Activated naive CD8-positive, alpha-beta T cell treated with anti-CD3 and anti-CD28 coated beads, Interleukin-2, amount 50 U/mL, for 24 hours (primary cell): ENCODE results near the gene PRSS21.

Experiments used
- ATAC-seq: fragments of 150-1000 bp; cut with Tn5 transposase; one replicate; pipeline ENCODE4 v1.10.0; 2021
- DNase-seq: peaks from one replicate; pipeline ENCODE4 v3.0.0; 2021
- H3K27ac Mint-ChIP-seq: one replicate; pipeline ENCODE4 v1.8.0; 2021; ENCODE audit warnings: mild to moderate bottlenecking, mixed read lengths
- H3K27me3 Mint-ChIP-seq: one replicate; pipeline ENCODE4 v1.8.0; 2021; ENCODE audit warnings: mixed read lengths
- H3K36me3 Mint-ChIP-seq: one replicate; pipeline ENCODE4 v1.8.0; 2021; ENCODE audit warnings: low read depth, mixed read lengths
- H3K4me1 Mint-ChIP-seq: one replicate; pipeline ENCODE4 v1.8.0; 2021; ENCODE audit warnings: mixed read lengths
- H3K4me3 Mint-ChIP-seq: one replicate; pipeline ENCODE4 v1.8.0; 2021; ENCODE audit warnings: mild to moderate bottlenecking, moderate library complexity, mixed read lengths
- H3K9me3 Mint-ChIP-seq: one replicate; pipeline ENCODE4 v1.8.0; 2021; ENCODE audit warnings: mixed read lengths

The PRSS21 gene

DNA sequence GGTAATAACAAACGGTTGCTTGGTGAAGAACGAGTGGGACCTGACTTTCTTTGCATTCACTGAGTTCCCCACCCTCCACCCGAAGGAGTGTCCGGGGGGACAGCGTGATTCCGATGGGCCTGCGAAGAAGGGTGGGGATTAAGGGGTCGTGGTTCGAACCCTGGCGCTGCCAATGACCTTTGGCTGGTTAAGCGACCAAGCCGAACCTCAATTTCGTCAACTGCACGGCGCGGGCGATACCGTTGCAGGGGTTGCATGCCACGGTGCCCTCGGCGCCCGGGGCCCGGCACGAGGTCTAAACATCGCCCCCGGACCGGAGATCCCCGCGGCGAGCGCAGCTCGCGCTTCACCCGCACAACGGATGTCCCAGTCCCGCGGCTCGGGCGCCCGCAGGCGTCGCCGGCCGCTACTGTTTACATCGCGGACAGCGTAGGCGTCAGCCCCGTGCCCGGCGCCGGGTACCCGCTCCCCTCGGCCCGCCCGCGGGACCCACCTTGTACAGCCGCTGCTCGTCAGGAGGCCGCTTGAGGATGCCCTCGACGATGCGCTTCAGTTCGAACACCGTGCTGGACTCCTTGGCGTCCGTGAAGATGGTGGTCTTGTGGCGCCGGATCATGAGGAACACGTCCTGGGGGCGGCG is 40.4 kb upstream of the PRSS21 start:
- H3K9me3 Mint-ChIP-seq: no peaks in the 10 kb centered on the region
- H3K27me3 Mint-ChIP-seq: no peaks in the 10 kb centered on the region
- peak overlapping the region; percentile 96 for H3K4me3 Mint-ChIP-seq
- ATAC-seq (peak; percentile 24), DNase-seq (peak; percentile 41)
- H3K4me1 Mint-ChIP-seq: peaks cover 28% of the 10 kb centered on the region
- peaks cover 22% of the 10 kb centered on the region for H3K36me3 Mint-ChIP-seq
- peak overlapping the region; percentile 87 for H3K27ac Mint-ChIP-seq

DNA sequence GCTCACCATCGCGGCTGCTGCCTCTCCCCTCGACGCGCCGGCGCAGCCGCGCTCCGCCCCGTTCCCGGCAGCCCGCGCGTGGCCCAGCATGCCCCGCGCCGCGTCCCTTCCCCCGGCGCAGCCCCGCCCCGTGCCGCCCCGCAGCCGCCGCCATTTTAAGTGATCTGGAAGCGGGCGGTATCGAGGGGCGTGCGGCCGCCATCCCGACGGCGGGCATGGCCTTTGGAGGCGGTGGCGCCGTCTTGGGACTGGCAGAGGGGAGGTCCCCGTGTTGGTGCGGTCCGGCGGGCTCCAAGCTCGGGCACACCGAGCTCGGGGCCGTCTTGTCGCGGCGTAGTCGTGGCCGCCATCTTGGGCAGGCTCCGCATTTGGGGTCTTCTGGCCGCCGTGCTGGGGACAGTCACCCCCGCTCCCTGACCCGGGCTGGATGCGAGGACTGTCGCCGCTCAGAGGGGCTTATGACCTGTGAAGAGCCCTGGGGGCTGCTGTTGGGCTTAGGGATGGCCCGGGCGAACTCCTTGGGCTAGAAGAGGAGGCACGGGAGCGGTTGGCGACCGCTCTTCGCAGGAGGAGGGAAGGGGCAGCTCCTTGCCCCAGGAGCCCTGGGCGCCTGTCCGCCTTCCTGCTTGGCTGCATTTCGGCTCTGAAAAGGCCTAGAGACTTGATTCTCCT is 39.7 kb upstream of the PRSS21 start, which contains the start of gene ELOB:
Gene ELOB (minus strand): TSS at position 50 of the 672 bp plus-strand sequence. CDS start 41 bp downstream, at position 9.
- ATAC-seq: peak; percentile 90
- Mint-ChIP-seq H3K36me3 (peaks cover 17% of the 10 kb centered on the region), H3K4me1 (peaks cover 28% of the 10 kb centered on the region), H3K9me3 (no peaks in the 10 kb centered on the region), H3K27ac (peak within 1 kb of the TSS; percentile 94), H3K4me3 (peak within 1 kb of the TSS; percentile 96), H3K27me3 (no peaks in the 10 kb centered on the region)
- peak; percentile 92 for DNase-seq

DNA sequence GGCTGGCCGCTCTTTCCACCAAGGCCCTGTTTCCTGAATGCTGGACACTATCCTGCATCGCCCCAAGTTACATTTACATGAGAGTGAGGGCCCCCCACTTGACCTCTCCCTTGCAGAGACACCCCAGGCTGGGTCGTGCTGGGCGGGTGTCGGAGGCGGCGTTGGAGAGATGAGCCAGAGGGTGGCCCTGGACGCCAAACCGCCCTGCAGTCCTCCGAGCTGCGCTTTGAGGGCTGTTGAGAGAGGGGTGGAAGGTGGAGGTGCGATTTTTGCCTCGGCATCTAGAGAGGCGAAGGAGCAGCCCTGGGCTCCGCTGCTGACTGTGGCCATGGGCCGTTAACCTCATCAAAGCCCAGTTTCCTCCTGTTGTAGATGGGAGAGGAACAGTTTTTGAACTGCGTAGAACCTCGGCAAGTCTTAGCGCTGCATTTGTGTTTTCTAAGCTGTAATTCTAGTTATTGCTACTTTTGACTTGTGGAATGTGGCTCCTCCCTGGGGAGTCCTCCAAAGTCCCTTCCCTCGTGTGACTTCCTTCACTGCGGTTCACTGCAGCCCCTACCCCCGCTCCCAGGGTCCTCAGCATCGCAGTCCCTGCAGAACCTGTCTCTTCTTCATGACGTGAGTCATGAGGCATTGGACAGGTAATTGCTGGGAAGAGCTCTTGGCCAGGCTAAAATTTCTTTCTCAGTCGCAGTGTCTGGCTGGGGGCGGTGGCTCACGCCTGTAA is 39.0 kb upstream of the PRSS21 start:
- peak overlapping the region; percentile 94 for H3K27ac Mint-ChIP-seq
- no peaks in the 10 kb centered on the region for H3K9me3 Mint-ChIP-seq
- ATAC-seq (peak; percentile 12), DNase-seq (no peak)
- peaks cover 24% of the 10 kb centered on the region for H3K4me1 Mint-ChIP-seq
- peaks cover 12% of the 10 kb centered on the region for H3K36me3 Mint-ChIP-seq
- peak overlapping the region; percentile 96 for H3K4me3 Mint-ChIP-seq
- no peaks in the 10 kb centered on the region for H3K27me3 Mint-ChIP-seq

DNA sequence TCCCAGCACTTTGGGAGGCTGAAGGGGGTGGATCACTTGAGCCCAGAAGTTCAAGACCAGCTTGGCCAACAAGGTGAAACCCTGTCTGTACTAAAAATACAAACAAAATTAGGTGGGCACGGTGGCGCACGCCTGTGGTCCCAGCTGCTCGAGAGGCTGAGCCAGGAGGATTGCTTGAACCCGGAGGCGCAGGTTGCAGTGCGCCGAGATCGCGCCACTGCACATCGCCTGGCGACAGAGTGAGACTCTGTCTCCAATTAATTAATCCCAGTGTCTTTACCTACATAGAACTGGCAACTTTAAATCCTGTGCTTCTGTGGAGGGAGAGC is 38.4 kb upstream of the PRSS21 start:
- Mint-ChIP-seq H3K9me3 (no peaks in the 10 kb centered on the region), H3K4me1 (peaks cover 24% of the 10 kb centered on the region), H3K27me3 (no peaks in the 10 kb centered on the region), H3K4me3 (peak overlapping the region; percentile 96), H3K27ac (peak overlapping the region; percentile 94), H3K36me3 (peaks cover 7% of the 10 kb centered on the region)
- ATAC-seq (no peak), DNase-seq (no peak)

GRCh38 chr16:2779151-2779920 is 37.7 kb upstream of the PRSS21 start:
- Mint-ChIP-seq H3K4me3 (peak overlapping the region; percentile 96), H3K9me3 (no peaks in the 10 kb centered on the region), H3K36me3 (peaks cover 7% of the 10 kb centered on the region), H3K27ac (peak overlapping the region; percentile 94), H3K27me3 (no peaks in the 10 kb centered on the region), H3K4me1 (peaks cover 22% of the 10 kb centered on the region)
- no peak for ATAC-seq
- no peak for DNase-seq

DNA sequence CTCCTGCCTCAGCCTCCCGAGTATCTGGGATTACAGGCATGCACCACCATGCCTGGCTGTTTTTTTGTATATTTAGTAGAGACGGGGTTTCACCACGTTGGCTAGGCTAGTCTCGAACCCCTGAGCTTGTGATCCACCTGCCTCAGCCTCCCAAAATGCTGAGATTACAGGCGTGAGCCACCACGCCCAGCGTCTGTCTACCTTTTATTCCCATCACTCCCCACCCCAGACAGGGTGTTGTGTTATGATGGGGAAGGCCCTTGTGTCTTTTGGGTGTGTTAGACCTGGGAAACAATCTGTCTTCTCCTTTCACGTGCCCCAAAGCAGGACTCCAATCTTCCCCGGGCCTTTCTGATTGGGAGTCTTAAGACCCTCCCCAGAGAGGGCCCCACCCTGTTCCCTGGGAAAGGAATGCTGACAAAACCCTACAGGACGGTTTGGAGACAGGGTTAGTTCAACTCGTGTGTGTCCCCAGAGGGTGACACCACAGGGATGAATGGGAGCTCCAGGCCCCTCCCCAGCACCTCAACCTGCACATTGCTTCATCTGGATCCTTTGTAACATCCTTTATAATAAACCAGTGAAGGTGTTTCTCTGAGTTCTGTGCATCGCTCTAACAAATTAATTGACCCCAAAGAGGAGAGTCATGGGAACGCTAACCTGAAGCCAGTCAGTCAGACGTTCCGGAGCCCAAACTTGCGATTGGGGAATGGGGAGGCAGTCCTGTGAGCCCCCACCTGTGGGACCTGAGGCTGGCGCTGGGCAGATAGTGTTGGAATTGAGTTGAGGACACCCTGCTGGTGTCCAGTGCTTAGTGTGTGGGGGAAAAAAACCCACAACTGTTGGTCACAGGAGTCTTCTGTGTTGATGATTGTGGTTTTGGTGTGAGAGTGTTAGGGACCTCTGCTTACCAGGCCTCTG is 36.8 kb upstream of the PRSS21 start:
- DNase-seq: no peak
- ATAC-seq: no peak
- Mint-ChIP-seq H3K4me3 (no peak overlapping the region), H3K4me1 (peaks cover 26% of the 10 kb centered on the region), H3K9me3 (no peaks in the 10 kb centered on the region), H3K27me3 (no peaks in the 10 kb centered on the region), H3K36me3 (peaks cover 7% of the 10 kb centered on the region), H3K27ac (no peak overlapping the region)

DNA sequence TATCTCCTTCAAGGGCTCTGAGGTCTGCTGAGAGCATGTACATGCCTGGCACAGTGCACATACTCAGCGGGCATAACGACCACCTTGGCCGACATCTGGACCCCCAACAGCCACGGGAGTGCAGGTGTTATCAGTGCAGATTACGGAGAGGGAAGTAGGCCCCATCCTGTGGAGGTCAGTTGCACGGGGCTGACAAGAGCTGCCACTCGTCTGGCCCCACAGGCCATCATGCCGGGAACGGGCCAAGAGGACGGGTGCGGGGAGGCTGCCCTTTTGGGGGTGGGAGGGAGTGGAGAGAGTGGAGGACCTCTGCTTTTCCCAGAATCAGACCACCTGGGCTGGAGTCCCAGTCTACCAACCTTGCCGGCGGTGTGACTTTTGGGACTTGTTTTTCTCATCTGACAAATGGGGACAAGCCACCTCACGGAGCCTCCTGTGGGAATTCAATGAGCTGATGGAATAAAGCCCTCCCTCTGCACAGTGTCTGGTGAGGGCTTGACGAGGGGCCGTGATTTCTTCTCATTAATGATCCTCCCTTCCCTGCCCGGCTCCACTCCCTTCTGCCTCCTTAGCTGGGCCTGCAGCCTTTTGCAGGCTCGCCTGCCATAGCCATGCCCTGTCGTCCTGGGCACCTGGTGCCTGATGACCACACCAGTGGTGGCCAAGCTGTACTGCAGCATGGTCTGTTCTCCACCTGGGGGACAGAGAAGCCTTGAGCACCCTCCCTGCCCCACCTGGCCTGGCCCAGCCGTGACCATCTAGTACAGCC is 34.3 kb upstream of the PRSS21 start:
- H3K4me3 Mint-ChIP-seq: no peak overlapping the region
- peaks cover 4% of the 10 kb centered on the region for H3K36me3 Mint-ChIP-seq
- peaks cover 4% of the 10 kb centered on the region for H3K27me3 Mint-ChIP-seq
- no peaks in the 10 kb centered on the region for H3K9me3 Mint-ChIP-seq
- H3K27ac Mint-ChIP-seq: no peak overlapping the region
- ATAC-seq: no peak
- H3K4me1 Mint-ChIP-seq: peaks cover 19% of the 10 kb centered on the region
- no peak for DNase-seq

- H3K9me3 Mint-ChIP-seq: no peaks in the 10 kb centered on the region
- DNase-seq: no peak
- H3K4me3 Mint-ChIP-seq: peak overlapping the region; percentile 21
- H3K4me1 Mint-ChIP-seq: peaks cover 10% of the 10 kb centered on the region
- no peak for ATAC-seq
- peaks cover 9% of the 10 kb centered on the region for H3K27me3 Mint-ChIP-seq
- H3K36me3 Mint-ChIP-seq: no peaks in the 10 kb centered on the region
- H3K27ac Mint-ChIP-seq: no peak overlapping the region
Measured at GRCh38 chr16:2783581-2784357, 33.3 kb upstream of the PRSS21 start.

DNA sequence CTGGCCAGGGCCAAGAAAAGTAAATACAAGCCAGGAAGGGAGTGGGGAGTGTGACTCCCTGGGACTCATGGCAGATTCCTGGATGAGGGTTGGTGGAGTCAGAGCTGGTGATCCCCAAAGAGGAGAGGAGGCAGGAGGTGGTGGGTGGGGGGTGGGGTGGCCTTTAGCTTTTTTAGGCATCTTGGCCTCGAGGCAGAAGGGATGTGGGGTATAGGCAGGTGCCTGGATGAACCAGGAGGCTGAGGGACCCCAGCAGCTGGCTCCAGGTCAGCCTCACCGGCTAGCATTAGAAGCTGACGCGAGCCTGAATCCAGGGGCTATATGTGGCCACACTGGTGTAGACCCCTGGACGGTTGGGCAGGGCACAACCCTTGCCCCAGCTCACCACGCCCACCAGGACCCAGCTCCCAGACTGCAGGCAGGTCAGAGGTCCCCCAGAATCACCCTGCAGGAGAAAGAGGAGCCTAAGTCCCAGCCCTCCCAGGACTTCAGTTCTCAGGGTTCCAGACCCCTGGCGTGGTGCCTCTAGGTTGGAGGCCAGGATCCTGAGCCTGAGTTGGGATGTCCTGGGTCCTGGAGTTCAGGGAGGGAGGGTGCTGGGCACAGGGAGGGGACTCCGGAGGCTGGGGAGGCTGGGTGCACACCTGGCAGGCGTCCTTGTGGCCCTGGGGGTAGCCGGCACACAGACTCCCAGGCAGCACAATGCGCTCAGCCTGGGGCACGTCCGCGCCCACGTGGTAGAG is 32.5 kb upstream of the PRSS21 start:
- Mint-ChIP-seq H3K4me3 (peak overlapping the region; percentile 84), H3K36me3 (no peaks in the 10 kb centered on the region), H3K27me3 (peaks cover 9% of the 10 kb centered on the region), H3K27ac (peak overlapping the region; percentile 87), H3K4me1 (peaks cover 8% of the 10 kb centered on the region), H3K9me3 (no peaks in the 10 kb centered on the region)
- no peak for DNase-seq
- ATAC-seq: no peak

DNA sequence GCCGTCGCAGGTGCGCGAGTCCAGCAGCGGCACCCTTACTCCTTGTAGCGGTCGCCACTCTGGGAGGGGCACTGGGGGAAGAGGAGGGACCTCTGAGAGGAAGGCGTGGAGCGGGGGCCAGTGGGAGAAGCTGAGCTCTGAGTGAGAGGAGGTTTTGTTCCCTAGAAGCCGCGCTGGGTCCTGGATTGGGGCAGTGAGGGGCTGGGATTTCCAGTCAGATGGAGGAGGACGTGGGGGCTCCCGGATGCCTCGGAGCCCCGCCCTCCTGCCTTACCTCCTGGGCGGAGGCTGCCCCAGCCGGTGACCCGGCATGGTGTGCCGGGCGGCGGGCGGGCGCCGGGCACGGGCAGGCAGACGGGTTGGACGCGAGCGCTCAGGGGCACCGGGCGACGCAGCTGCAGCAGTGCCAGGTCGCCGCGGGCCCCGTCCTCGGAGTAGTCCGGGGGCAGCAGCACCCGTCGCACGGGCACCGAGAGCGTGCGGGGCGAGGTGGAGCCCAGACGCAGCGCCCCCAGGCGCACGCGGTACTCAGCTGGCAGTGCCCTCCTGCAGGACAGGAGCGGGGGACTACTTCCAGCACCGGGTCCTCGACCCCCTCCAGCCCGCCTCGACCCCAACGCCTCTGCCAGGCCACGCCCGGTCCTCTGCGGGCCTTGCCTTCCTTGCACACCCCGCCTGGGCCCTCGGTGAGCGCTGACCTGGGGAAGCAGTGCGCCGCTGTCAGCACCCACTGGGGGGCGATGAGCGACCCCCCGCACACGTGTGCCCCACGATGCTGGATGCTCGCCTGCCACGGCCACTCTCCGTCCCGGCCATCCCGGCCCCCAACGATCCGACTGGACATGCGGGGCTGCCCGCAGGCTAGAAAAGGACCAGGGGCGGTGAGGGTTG is 31.7 kb upstream of the PRSS21 start:
- Mint-ChIP-seq H3K27me3 (peaks cover 9% of the 10 kb centered on the region), H3K4me1 (peaks cover 8% of the 10 kb centered on the region), H3K36me3 (no peaks in the 10 kb centered on the region), H3K9me3 (no peaks in the 10 kb centered on the region), H3K27ac (peak overlapping the region; percentile 87), H3K4me3 (peak overlapping the region; percentile 84)
- DNase-seq (peak; percentile 52), ATAC-seq (peak; percentile 66)

DNA sequence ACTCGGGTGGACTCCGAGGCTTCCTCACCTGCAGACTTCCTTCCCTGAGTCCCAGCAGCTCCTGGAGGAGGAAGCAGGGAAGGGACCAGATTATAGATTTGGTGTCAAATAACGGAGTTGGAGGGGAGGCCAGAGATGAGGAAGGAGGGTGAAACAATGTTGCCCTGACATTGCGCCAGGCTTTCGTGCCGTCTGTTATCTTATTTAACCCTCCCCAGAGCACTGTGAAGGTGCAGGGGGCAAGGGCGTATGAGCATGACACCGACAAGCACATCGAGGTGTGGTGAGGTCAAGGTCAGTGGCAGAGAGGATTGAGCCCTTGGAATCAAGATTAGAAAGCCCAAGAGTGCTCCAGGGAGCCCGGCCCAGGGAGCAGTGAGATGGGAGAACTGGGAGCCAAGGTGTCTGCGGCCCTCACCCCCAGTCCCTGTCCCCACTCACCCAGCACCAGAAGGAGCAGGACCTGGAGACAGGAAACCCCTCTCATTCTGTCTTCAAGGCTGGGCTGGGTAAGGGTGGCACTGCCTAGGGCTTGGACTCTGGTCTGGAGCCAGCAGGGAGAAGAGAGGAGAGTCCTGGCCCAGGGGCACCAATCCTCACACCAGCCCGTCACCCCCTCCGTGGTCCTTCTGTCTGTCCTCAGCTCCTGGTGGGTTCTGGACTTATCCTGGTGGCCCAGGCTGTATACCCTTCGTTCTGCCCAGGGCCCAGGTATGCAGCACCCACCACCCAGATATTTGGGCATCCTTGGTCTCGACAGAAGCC is 30.8 kb upstream of the PRSS21 start:
- Mint-ChIP-seq H3K9me3 (no peaks in the 10 kb centered on the region), H3K36me3 (no peaks in the 10 kb centered on the region), H3K4me3 (peak overlapping the region; percentile 63), H3K27me3 (peaks cover 9% of the 10 kb centered on the region), H3K4me1 (peaks cover 8% of the 10 kb centered on the region), H3K27ac (peak overlapping the region; percentile 39)
- ATAC-seq (no peak), DNase-seq (no peak)
